DMS79 (cell line): ENCODE measurements around the gene ZBED4.

Experiments
- DNase-seq: peaks from one replicate; lab custom pipeline; 2025; lab: John Stamatoyannopoulos, UW

Gene ZBED4

GRCh38 chr22:49825944-49826602 lies 27.6 kb upstream of the ZBED4 start:
- no peak for DNase-seq

DNA sequence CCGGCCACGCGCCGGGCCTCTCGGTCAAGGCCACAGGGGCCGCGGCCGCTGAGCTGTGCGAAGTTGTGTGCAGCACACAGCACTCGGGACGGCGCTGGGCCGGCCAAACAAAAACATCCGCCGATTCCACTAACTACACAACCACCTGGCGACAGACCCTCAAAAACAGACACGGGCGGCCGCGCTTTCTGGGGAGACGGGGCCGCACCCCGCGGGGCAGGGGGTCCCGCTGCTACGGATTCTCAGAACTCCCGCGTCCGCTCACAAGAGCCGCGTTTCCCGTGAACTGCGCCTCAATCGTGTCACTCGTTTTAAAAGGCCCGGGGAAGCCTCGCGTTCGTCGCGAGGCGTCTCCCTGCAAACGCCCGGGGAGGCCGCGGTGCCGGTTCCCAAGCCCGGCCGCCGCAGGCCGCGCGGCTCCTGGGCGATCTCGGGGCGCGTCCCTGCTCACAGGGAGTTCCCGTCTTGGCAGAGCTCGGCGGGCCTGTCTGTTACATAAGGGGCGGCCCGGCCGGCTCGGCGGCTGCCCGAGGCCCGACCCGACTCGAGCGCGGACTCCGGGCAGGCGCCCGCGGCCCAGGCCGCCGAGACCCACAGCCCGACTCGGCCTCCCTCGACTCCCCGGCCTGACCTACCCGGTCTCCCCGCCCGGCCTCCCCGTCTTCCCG lies 26.9 kb upstream of the ZBED4 start:
- no peak for DNase-seq

DNA sequence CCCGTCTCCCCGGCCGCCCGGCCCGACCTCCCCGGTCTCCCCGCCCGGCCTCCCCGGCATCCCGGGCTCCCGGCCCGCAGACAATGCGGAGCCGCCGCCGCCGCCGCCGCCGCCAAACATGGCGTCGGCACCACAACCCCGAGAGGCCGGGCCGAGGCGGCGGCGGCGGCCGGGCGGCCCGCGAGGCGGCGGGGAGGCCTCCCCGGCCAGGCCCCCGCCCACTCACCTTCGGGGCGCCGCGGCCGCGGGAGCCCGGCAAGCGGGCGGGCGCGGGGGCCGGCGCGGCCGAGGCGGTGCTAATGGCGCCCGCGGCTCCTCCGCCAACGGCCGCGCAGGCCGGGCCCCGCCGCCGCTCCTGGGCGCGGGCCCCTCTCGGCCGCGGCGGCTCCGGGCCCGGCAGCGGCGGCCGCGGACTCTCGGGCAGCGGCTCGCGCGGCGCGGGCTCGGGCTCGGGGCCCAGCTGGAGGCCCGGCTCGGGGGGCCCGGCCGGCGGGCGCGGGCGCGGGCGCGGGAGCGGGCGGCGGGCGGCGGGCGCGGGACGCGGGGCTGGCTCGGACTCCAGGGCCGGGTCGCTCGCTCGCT lies 26.3 kb upstream of the ZBED4 start:
- no peak for DNase-seq

- no peak for DNase-seq
Measured at GRCh38 chr22:49827853-49828598, 25.6 kb upstream of the ZBED4 start, which contains the start of gene BRD1. TSS of gene BRD1 (minus strand) at chr22:49827873. CDS start at chr22:49824317, 3,556 bp downstream.

- no peak for DNase-seq
Measured at GRCh38 chr22:49828599-49828965, 25.1 kb upstream of the ZBED4 start.

GRCh38 chr22:49829044-49829853 lies 24.4 kb upstream of the ZBED4 start:
- no peak for DNase-seq

DNA sequence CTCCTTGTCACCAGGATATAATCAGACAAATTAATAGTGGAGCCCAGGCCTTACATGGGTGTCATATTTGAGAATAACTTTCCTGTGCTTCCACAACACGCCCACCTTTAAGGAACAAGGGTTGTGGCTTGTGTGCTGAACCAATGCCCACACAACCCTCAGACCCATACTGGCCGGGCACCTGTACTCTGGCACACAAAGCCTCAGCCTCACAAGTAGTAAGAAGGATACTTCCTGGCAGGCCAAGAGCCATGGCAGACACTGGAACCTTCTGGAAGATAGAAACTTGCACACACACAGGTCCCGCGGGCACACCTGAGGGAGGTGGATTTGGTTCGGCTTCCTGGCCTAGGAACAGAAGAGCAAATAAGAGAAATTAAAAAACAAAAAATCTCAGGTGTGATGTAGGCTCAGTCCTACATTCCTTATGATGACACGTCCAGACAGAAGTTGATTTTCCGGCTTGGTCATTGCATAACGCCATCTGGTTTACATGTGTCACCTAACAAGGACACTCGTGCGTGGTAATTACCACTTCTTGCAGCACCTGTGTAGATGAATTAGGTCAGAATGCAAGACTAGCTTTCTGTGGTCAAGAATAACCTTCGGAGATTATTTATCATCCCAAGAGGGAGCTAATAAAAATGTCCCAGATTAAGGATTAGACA lies 20.2 kb upstream of the ZBED4 start:
- no peak for DNase-seq

GRCh38 chr22:49838771-49839717 lies 14.6 kb upstream of the ZBED4 start:
- no peak for DNase-seq

DNA sequence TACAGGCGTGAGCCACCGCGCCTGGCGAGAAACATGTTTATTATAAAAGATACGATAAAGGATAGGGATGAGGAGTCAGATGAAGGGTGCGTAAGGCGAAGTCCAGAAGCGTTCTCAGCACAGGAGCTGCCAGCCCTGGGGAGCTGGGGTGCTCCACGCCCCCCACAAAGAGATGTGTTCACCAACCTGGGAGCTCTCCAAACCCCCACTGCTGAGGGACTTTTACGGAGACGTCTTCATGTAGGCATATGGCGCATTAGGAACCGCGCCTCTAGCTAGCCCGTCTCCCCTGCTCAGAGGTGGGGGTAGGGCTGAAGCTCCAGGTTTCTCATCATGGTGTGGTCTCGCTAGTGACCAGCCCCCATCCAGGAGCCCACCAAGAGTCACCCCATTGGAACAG lies 8.4 kb upstream of the ZBED4 start:
- DNase-seq: no peak

- DNase-seq: no peak
Measured at GRCh38 chr22:49845666-49846459, 7.8 kb upstream of the ZBED4 start.

DNA sequence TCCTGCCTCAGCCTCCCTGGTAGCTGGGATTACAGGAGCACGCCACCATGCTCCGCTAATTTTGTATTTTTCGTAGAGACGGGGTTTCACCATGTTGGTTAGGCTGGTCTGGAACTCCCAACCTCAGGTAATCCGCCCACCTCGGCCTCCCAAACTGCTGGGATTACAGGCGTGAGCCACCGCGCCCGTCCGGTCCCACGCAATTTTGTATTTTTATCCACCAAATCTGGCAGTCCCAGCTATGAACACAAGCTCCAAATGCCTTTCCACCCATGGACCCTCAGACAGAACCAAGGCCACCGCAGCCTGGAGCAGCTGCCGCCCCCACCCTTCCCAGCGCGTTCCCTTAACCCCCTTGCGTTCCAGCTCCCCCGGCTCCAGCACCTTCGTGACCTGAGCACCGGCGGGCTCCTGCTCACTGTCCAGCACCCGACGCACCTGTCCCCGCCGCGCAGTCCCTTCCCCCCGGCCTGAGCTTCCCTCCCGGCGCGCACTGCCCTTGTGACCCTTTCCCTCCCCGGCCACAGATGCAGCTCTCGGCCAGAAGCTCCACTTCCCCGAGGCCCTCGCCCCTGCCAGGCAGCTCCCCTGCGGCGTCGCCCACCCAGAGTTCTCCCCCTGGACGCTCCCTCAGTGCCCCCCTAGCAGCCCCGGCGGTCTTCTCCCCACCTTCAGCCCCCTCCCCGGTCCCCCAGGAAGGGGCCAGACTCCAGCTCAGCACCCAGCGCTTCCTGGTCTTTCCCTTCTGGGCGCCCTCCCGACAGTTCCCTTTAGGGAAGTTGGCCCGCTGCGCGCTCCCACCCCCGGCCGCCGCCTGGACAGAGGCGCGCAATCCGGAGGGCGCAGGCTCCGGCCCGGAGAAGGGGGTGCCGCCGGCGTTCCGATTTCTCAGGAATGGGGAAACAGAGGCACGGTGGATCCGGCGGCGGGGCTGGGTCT lies 5.6 kb upstream of the ZBED4 start:
- no peak for DNase-seq

DNA sequence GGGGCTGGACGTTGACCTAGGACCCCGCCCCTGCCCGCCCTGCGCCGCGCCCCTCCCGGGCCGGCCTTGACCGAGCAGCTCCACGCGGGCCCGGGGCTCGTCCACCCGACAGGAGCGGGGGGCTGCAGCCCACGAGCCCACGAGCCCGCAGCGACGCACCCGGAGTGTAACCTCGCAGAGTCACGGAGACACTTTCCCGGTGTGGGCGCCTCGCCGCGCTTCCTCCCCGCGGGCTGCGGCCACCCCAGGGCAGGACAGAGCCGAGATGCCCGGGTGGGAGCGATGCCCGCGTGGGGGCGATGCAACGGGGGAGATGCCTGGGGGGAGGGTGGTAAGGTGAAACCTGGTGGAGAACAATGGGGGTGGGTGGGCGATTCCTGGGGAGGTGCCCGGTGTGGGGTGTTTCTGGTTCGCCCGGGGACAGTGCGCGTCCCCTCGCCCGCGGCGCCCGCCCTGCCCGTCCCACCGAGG lies 4.9 kb upstream of the ZBED4 start:
- DNase-seq: no peak

- no peak for DNase-seq
Measured at GRCh38 chr22:49849161-49850020, 4.3 kb upstream of the ZBED4 start.

- DNase-seq: no peak
Measured at GRCh38 chr22:49850021-49850911, 3.4 kb upstream of the ZBED4 start.

GRCh38 chr22:49850959-49851802 lies 2.5 kb upstream of the ZBED4 start:
- no peak for DNase-seq
